AML-193 (cell line): ENCODE measurements around the gene GARIN3.
"Not testable (repeated sequence)": the region's sequence is repeated elsewhere in the genome, so short reads cannot be mapped to it uniquely, and the experiment has no call there.

ENCODE experiments used
- DNase-seq, 2 experiments: peaks; one replicate each; lab custom pipeline; 2025; lab: John Stamatoyannopoulos, UW

Gene GARIN3

GRCh38 chr5:157166214-157167213 is at the start of gene GARIN3:
GARIN3 (minus strand) TSS chr5:157166264; CDS start chr5:157166168, 96 bp downstream.
- no peak for DNase-seq

DNA sequence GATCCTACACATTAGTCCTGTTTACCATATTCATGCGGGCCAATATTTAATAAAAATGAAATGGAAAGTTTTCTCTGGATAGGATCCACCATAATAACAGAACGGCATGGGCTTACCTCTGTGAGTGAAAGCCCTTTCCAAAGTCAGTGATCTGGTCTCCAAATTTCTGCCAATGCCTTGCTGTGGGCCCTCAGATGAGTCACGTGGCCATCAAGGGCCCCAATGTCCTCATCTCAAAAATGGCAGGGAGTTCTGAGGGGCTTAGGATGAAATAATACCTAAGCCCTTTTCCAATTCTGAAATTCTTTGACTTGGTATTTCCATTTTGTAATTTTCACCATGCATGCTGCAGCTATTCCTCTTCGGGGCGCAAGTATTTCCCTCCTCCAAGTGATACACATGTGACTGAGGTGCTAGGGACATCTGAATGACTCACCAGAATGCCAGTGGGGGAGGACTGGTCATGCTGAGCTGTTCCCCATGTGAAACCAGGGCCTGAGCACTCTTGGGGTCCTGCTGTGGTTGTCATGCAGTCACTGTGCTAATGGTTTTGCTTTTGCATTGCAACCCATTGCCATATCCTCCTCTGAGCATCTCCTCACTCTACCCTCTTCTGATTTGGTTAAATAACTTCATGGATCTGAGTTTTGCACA is 49.6 kb upstream of the GARIN3 start:
- no peak for DNase-seq

- no peak for DNase-seq
Measured at GRCh38 chr5:157214861-157215513, 48.9 kb upstream of the GARIN3 start.

GRCh38 chr5:157214415-157214814 is 48.4 kb upstream of the GARIN3 start:
- DNase-seq: no peak

DNA sequence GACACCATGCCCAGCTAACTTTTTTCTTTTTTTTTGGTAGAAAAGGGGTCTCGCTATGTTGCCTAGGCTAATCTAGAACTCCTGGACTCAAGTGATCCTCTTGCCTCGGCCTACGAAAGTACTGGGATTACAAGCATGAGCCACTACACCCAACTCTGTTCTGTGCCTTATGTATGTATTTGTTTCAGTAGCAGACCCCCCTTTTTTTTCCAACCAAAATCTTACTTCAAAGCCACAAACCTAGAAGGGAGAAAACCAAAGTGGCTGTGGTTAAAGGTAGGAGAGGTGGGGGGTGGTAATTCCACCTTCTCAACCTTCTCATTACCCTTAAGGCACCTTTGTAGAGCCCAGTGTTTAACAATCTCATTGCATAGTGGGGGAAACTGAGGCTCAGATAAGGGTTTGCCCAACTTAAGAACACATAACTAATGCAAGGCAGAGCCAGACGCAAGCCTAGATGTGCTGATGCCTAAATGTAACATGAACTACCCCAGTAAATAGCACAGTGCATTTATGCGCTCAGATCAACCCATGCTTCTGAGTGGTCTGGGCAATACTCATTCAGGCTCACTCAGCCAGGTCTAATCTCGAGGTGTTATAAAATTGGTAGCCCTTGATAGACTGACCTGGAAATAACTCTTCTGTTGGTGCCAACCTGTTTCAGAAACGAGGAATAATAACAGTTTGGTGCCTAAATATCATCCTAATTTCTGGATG is 47.6 kb upstream of the GARIN3 start:
- DNase-seq: no peak

- no peak for DNase-seq
Measured at GRCh38 chr5:157212307-157212706, 46.2 kb upstream of the GARIN3 start.

DNA sequence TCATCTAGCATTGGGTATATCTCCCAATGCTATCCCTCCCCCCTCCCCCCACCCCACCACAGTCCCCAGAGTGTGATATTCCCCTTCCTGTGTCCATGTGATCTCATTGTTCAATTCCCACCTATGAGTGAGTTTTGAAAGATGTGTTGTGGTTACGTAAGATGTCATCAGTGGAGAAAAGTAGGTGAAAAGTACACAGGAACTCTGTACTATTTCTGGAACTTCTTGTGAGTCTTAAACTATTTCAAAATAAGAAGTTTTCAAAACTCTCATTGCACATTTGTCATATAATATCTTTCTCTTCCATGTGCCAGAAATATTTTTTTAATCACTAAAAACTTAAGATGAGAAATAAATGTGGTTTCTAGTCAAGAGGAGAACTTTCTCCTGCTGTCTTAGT is 44.6 kb upstream of the GARIN3 start:
- DNase-seq: not testable (repeated sequence)

DNA sequence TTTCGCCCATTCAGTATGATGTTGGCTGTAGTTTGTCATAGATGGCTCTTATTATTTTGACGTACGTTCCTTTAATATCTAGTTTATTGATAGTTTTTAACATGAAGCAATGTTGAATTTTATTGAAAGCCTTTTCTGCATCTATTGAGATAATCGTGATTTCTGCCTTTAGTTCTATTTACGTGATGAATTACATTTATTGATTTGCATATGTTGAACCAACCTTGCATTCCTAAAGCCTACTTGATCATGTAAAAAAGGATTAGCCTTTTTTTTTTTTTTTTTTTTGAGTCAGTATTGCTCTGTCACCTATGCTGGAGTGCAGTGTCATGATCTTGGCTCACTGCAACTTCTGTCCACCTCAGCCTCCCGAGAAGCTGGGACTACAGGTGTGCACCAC is 39.6 kb upstream of the GARIN3 start:
- no peak for DNase-seq

DNA sequence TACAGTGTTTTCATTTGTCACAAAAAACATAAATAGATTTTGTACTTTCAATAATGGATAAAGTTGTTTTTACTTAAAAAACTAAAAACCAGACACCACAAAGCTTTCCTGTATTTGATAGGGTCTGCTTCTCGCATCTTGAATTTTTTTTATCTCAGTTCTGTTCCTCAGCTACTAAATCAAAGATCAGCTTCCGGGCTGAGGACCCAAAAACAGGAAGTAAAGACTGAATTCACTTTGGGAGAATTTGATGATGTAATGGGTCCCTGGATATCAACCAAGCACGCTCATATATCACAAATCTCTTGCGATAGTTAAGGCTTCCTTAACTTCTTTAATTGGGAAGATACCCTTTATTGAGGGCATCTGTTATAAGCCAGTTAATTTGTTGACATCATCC is 38.7 kb upstream of the GARIN3 start:
- peak; percentile 16 to 24 for DNase-seq

DNA sequence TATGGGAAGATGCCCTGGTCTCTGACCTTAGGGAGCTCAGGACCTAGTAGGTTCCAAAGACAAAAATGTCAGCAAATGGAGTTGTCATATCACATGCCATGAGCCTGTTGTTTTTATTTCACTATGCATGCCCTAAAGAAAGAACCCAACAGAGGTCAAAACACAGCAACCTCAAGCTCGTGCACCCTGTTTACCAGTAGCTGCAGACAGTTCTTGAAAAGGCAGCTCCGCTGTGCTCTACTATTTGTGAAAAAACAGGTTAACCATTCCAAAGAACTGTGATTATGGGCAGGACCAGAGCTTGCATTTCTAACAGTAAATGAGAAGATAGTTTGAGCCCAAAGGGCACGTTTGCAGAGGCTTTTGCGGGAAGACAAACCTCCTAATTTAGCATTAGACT is 37.4 kb upstream of the GARIN3 start:
- no peak for DNase-seq

DNA sequence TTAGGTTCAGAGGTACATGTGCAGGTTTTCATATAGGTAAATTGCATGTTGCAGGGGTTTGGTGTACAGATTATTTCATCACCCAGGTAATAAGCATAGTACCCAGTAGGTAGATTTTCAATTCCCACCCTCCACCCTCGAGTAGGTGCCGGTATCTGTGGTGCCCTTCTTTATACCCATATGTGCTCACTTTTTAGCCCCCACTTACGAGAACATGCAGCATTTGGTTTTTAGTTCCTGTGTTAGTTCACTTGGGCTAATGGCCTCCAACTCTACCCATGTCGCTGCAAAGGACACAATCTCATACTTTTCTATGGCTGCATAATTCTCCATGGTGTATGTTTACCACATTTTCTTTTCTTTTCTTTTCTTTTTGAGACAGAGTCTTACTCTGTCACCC is 35.8 kb upstream of the GARIN3 start:
- DNase-seq: no peak

DNA sequence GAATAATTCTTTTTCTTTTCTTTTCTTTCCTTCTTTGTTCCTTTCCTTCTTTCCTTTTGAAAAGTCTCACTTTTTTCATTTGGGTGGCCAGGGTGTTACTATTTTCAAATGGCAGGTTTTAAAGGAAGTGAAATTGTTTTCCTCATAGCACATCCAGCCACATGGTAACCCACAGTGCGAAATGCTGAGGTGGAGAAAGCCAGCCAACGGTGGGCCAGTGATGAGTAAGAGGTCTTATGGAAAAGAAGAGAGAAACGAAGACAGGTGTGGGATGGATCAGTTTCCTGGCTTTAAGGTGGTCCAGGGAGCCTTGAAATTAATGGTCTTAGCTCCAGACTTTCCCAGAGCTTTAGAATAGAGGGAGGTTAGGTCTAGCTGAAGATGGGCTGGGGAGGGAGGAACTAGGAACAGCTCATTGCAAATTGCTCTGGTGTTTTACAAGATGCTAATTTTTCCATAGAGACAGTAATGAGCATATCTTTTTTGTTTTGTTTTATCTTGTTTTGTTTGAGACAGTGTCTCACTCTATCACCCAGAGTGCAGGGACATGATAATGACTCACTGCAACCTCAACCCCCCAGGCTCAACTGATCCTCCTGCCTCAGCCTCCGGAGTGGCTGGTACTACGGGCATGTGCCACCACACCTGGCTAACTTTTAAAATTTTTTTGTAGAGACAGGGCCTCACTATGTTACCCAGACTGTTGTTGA is 32.4 kb upstream of the GARIN3 start:
- no peak for DNase-seq

DNA sequence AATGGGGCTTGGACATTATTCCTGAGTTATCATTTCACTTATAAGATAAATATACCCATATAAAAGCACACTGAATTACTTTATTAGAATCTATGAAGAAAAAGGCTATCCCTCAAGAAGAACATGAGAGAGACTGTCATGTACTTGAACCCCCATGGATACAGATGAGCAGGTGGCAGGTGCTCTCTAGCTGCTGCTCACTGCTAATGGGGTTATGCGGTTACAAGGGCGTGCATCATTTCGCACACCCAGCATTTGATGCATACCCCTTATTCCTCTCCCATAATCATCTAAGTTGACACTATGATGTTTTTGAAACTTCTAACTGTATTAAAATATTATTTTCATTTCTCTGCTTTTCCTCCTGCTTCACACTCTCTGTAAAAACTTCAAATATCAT is 31.0 kb upstream of the GARIN3 start:
- no peak for DNase-seq

- no peak for DNase-seq
Measured at GRCh38 chr5:157196045-157196444, 30.0 kb upstream of the GARIN3 start.

DNA sequence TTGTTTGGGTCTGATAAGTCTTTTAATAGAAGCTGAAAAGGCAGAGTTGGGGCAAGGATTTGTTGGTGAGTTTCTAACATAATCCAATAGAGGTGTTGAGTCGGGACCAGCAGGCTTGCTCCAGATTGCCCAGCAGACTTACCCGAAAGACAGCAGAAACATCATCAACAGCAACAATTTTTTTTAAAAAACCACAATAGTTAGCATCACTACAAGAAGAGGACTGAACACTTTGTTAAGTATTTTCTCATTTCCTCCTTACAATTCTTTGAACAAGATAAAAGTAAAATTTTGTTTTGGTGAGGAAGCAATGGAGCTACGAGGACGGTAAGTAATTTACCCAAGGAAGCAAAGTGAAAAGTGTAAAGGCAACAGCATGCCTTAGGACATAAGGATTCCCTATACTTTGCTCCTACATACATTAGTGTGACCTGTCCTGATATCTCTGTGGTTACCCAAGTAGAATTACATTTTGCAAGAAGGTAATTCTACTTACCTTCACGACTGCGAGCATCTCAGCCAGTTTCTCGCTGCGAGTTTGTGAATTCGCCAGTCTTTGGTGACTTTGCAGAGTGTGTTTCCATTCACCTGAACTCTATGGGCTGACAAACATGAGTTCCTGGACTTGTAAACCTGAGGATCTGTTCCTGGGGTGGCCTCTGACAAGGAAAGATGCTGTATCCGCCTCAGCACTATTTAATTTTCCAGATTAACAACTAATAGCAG is 27.8 kb upstream of the GARIN3 start:
- no peak for DNase-seq

DNA sequence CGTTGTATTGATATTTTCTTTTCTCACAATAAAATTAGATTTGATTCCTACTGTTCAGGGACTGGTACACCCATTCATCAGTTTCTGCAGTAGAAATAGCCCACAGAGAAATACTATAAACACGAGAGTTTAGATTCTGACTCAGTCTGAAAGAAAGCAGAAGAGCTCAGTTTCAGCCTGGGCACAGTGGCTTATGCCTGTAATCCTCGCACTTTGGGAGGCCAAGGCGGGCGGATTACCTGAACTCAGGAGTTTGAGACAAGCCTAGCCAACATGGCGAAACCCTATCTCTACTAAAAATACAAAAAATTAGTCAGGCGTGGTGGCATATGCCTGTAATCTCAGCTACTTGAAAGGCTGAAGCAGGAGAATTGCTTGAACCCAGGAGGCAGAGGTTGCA is 23.2 kb upstream of the GARIN3 start:
- no peak for DNase-seq

DNA sequence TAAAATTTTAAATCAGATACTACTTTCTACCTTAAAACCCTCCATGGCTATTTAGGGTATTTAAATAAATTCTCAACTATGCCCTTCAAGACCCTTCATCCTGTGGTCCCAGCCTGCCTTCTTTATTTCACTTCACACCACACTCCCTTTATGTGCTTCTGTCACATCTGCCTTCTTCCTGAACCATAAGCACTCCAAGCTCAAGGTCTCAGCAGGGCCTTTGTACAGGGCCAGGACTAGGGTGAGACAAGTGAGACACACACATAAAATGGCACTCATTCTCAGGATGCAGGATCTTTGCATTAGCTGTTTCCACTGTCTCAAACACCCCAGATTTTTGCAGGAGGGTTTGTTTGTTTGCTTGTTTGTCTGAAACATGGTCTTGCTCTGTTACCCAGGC is 22.2 kb upstream of the GARIN3 start:
- DNase-seq: no peak

GRCh38 chr5:157187046-157187754 is 21.1 kb upstream of the GARIN3 start:
- DNase-seq: no peak

DNA sequence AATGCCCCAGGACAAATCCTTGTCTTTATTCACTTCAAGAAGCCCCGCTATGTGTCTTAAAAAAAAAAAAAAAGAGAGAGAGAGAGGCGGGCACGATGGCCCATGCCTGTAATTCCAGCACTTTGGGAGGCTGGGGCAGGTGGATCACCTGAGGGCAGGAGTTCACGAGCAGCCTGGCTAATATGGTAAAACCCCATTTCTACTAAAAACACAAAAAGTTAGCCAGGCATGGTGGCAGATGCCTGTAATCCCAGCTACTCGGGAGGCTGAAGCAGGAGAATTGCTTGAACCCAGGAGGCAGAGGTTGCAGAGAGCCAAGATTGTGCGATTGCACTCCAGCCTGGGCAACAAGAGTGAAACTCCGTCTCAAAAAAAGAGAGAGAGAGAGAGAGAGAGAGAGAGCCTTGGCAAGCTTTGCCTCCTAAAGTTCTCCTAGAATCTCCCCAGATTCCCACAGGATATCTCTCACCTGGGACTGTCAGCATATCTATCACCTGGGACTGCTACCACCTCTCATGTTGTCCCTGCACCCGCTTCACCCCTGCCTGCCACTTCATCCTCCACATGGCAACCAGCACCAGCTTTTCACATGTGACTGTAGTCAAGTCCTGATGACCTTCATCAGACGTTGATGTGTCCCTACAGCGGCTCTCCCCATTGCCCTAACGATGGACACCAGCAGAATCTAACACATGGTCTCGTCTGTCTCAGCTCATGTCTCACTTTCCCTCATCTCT is 20.4 kb upstream of the GARIN3 start:
- DNase-seq: no peak
